GM21528 (cell line): ENCODE data around the gene DGKD.

ENCODE experiments used
- ATAC-seq: cut with Tn5 transposase; IDR thresholded peaks from one replicate; pipeline ENCODE4 v1.9.1; 2021; ENCODE audit warnings: mild to moderate bottlenecking, moderate library complexity; ENCODE audit not compliant: unreplicated experiment, low FRiP score

DGKD gene

GRCh38 chr2:233453916-233454315 is 99.6 kb downstream of the DGKD start:
- no peak for ATAC-seq

DNA sequence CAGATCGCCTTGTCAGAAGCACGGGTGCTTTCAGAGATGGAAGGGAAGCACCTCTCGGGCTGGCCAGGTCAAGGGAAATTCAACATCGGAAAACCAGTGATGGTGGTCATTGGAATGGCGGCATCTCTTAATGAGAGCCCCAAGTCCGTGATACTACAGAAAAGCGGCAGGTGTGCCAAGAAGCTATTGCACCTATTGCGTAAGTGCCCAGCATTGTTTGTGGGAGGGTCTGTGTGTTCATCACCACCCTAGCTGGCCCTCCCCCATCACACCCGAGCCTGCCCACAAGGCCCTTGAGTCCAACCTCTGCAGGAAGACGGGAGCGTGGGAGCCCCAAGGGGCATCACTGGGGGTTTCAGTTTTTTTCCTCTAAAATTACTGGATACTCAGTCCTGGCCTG is 100.7 kb downstream of the DGKD start:
- ATAC-seq = no peak

GRCh38 chr2:233455491-233455890 is 101.2 kb downstream of the DGKD start:
- no peak for ATAC-seq

DNA sequence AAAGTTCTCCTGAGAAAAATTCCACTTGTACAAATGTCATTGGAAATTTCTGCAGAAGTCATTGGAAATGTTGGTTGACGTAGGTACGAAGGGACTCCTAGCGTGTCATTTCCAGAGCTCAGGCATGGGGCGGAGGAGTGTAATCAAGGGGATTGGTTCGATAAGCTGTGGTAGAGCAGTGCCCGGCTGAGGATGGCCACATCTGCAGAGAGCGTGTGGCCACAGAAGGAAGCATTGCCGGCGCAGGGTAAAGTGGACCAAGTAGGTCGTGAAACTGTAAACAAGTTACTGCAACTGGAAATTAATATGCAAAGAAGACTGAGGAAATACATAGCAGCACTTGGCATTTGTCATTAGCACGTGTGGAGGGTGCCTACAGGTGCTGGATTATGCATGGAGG is 101.8 kb downstream of the DGKD start:
- ATAC-seq = no peak

GRCh38 chr2:233456934-233457333 is 102.6 kb downstream of the DGKD start:
- no peak for ATAC-seq

DNA sequence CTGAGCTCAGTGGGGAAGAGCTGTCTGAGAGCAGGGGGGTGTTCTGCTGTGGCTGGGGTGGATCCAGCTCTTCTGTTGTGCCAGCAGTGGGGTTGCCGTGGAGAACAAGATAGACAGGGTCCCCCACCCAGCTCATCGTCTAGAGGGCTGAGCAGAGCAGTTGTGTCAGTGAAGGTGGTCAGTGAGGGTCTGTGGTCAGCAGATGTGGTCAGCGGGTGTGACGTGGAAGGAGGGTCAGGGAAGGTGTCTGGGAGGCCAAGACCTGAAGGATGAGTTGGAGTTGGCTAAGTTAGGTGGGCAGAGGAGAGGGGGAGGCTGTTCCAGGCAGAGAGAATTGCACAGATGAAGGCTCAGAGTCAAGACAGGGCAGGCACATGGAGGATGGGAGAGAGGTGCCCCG is 103.1 kb downstream of the DGKD start:
- ATAC-seq = no peak

DNA sequence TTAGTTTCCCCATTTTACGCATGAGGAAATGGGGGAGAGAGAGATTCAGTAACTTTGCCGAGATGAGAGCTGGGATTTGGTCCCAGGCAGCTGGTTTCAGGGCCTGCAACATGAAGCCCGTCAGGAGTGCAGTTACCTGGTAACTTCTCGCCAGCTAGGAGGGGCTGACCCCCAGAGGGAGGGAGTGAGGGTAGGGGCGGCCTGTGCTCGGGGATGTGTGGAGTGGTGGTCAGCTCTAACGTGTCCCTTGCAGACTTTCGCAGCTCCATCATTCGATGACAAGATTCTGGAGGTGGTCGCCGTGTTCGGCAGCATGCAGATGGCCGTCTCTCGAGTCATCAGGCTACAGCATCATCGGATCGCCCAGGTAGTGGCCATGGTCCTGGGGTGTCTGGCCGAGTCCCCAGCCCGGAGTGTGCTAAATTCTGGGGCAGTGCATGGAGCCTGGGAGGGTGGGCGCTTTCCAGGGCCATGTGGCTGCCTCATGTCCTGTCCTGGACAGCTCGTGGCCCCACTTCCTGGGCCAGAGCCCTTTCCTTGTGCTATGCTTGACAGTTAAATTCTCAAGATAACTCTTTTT is 103.8 kb downstream of the DGKD start:
- no peak for ATAC-seq

DNA sequence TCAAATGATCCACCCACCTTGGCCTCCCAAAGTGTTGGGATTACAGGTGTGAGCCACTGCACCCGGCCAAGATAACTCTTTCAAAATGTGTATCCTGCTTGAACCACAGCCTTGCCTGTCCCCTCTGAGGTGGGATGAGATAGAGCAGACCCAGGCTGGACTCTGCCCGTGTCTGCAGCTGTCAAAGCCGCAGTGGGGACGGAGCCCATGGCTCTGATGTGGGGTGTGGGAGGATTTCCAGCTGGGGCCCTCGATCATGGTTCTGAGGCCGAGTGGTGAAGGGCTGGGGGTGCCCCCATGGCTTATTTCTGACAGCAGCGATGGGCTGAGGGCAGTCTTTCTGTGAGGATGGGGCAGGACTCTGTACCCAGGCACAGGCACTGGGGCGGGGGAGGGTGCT is 104.5 kb downstream of the DGKD start:
- no peak for ATAC-seq

GRCh38 chr2:233459426-233459825 is 105.1 kb downstream of the DGKD start:
- no peak for ATAC-seq

DNA sequence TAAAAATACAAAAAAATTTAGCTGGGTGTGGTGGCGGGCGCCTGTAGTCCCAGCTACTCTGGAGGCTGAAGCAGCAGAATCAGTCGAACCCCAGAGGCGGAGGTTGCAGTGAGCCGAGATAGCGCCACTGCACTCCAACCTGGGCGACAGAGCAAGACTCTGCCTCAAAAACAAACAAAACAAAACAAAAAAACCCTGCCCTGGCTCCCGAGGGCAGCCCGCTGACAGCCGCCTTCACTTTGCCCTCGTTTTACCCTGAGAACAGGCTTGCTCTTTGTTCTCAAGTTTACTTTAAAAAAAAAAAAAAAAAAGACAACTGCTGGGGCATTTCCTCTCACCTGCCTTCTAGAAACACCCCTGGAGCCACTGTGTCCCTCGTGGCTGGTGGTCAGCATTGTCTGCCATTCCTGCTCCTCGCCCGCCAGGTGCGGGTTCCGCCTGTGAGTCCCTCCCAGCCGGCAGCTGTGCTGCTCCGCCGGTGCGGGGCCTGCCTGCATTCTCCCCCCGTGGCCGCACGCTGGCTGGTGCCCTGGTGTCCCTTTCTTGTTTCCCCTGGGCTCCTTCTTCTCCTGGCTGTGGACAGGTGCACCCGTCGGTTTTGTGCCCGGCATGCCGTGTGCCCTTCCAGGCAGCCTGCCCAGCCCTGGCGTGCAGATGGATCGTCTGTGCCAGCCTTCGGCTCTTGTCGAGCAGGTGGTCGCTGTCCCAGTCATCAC is 106.6 kb downstream of the DGKD start:
- no peak for ATAC-seq

- no peak for ATAC-seq
Observed at GRCh38 chr2:233461481-233461891, 107.2 kb downstream of the DGKD start.

DNA sequence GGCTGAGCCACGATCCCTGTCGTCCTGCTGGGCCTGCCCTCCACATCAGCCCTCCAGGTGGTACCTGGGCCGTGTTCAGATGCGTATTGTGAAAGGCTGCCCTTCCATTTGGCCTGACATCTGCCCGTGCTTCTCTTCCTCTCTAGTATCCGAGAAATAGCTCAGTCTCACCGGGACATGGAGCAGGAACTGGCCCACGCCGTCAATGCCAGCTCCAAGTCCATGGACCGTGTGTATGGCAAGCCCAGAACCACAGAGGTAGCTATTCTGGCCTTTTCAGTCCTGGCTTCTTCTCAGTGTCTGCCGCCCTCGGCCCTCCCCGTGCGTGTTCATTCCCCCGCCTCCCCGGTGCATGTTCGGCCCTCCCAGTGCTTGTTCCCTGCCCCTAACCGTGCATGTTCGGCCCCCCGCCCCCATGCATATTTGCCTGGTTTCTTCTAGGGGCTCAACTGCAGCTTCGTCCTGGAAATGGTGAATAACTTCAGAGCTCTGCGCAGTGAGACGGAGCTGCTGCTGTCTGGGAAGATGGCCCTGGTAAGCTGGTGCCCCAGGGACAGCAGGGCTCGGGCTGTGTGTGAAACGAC is 108.0 kb downstream of the DGKD start:
- no peak for ATAC-seq

- no peak for ATAC-seq
Observed at GRCh38 chr2:233462826-233463470, 108.7 kb downstream of the DGKD start.

- ATAC-seq = no peak
Observed at GRCh38 chr2:233463586-233463985, 109.3 kb downstream of the DGKD start.

- no peak for ATAC-seq
Observed at GRCh38 chr2:233464056-233464455, 109.8 kb downstream of the DGKD start.

- no peak for ATAC-seq
Observed at GRCh38 chr2:233464531-233465240, 110.4 kb downstream of the DGKD start.

GRCh38 chr2:233466991-233467603 is 112.8 kb downstream of the DGKD start:
- ATAC-seq = no peak

GRCh38 chr2:233468047-233468740 is 113.9 kb downstream of the DGKD start:
- no peak for ATAC-seq

DNA sequence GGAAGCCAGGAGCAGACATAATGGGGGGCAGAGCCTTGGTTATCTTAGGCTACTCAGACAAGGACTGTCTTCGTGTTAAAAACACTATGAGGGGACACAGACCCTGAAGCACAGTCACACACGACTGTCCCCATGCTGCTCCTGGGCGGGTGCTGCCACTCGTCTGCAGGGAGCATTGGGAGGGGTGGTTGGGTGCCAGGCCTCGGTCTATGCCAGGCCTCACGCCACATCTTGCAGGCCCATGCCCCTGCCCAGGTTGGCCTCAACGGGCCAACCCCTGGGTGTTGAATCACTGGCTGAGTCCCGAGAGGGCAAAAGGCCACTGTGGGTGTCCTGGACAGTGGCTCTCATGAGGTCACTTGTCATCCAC is 114.4 kb downstream of the DGKD start:
- ATAC-seq = no peak
